HL-60/S4 (cell line): ENCODE measurements around the gene RPL7A.
"Not testable (repeated sequence)": the region's sequence is repeated elsewhere in the genome, so short reads cannot be mapped to it uniquely, and the experiment has no call there.

Source experiments
- in situ Hi-C: fragments of 300-500 bp; cut with MboI; formaldehyde crosslinking; loops from 2 replicates; pipeline ENCODE4 v1.14.3; 2022; ENCODE audit warnings: low sequenced_read_pairs

The RPL7A gene

DNA sequence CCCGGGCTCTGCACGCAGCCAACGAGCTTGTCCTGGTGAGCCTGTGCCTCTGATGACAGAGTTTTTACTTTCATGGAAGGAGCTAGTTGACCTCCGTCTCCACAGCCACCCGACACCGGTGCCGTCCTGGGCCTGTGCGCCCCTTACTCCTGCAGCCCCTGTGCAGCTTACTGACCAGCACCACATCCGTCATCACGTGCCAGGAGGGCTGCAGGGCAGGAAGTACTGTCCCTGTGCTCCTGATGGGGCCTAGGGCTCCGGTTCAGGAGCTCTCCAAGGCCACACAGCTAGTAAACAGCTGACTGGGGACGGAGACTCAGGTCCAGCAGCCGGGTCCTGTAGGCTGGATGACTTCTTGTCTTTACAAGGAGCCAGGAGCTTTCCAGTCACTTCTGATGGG, 38.3 kb downstream of the RPL7A start:
- in situ Hi-C loops = no loop called here

DNA sequence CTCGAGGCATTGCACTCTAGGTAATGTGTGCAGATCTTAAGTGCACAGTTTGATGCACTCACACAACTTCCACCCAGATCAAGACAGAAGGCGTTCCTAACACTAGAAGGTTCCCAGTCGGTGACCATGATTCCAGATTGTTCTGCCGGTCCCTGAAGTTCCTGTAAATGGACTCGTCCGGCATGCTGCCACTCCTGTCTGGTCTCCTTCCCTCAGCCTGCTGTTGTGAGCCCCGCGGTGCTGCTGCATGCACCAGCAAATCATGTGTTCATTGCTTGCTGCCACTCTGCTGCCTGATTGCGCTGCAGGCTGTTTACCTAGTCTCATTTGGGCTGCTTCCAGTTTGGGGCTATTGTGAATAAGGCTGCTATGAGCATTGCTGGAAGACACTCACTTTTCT, 39.7 kb downstream of the RPL7A start:
- in situ Hi-C loops = no loop called here

GRCh38 chr9:133389025-133389557, 41.1 kb downstream of the RPL7A start:
- in situ Hi-C loops = no loop called here

GRCh38 chr9:133389562-133389961, 41.5 kb downstream of the RPL7A start:
- in situ Hi-C loops = no loop called here

DNA sequence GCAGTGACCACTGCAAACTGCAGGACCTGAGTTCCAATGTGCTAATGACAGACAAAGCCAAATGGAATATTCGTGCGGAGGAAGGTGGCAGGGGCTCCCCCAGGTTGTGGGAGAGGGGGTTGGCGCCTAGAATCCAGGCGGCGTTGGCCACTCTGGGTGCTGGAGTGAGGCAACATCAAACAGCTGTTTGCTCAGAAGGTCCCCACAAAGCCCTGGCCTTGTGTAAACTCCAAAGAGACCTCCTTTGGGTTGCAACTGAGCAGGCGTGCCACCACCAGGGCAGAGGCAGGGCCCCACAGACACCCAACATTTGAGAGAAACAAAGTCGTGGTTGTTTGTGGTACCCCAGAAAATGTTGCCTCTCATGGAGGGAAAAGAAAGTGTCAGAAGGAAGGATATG, 42.7 kb downstream of the RPL7A start:
- in situ Hi-C loops = no loop called here

DNA sequence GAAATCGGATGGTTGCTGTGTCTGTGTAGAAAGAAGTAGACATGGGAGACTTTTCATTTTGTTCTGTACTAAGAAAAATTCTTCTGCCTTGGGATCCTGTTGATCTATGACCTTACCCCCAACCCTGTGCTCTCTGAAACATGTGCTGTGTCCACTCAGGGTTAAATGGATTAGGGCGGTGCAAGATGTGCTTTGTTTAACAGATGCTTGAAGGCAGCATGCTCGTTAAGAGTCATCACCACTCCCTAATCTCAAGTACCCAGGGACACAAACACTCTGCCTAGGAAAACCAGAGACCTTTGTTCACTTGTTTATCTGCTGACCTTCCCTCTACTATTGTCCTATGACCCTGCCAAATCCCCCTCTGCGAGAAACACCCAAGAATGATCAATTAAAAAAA, 43.4 kb downstream of the RPL7A start:
- in situ Hi-C loops = not testable (repeated sequence)

DNA sequence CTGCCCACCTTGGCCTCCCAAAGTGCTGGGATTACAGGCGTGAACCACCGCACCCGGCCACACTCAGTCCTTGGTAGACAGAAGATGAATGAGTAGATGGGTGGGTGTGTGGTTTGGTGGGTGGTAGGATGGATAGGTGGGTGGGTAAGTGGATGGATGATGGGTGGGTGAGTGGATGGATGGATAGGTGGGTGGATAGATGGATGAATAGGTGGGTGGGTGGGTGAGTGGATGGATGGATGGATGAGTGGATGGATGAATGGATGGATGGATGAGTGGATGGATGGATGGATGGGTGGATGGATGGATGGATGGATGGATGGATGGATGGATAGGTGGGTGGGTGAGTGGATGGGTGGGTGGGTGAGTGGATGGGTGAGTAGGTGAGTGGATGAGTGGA, 44.3 kb downstream of the RPL7A start:
- in situ Hi-C loops = not testable (repeated sequence)

GRCh38 chr9:133393399-133393798, 45.4 kb downstream of the RPL7A start:
- in situ Hi-C loops = no loop called here

DNA sequence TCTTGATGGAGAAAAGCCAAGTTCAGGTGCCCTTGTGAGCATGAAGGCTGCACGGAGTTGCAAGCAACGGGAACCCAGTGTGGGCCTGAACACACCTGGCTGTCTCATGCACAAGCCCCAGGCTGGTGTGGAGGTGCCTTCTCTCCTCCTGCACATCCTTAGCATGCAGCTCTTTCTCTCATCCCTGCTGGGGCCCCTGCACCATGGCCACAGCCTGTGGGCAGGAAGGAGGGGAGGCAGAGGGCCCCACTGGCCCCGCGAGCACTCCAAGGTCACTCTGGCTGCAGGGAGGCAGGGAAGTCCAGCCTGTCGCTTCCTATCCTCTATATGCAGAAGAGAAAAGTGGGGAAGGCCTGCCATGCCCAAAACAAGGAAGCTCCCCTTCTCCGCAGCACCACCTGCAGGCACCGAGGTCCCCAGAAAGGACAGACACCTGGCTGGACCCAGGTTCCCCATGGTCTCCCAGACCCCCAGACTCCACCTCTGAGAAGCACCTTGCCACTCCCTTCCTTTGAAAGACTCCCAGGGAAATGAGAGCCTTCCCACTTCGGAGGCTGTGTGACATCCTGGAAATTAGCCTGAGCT, 46.8 kb downstream of the RPL7A start:
- in situ Hi-C loops = no loop called here

DNA sequence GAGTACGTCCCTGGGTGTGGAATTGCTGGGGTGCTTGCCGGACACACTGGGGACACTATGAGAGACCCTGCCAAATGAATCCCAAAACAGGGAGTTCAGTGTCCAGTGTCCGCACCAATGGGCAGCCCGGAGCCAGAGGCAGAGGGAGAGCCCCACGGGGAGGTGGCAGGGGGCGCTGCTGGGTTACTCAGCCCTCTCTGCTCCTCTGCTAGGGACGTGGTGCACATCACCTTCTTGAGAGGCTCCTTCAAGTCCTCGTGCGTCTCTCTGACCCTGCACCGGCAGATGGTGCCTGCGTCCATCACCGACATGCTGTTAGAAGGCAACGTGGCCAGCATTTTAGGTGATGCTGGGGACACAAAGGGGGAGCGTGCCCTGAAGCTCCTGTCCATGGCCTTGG, 48.9 kb downstream of the RPL7A start:
- in situ Hi-C loops = no loop called here

- in situ Hi-C loops = no loop called here
These were observed 49.4 kb downstream of the RPL7A start for GRCh38 chr9:133397370-133397769.

DNA sequence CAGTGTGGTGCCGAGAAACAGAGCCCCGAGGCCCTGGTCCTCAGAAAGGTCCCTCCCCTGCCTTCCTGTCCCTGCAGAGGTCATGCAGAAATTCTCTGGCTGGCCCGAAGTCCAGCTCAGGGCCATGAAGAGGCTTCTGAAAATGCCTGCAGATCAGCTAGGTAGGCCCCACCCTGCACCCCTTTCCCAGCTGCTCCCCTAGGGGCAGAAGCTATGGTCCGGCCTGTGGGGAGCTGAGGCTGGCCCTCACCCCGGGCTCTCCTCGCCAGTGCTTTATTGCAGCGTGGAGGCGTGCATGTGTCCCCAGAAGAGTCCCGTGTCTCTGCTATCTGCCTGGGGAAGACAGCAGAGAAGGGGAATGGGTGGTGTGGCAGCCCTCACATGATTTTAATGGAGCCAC, 49.9 kb downstream of the RPL7A start:
- in situ Hi-C loops = no loop called here

DNA sequence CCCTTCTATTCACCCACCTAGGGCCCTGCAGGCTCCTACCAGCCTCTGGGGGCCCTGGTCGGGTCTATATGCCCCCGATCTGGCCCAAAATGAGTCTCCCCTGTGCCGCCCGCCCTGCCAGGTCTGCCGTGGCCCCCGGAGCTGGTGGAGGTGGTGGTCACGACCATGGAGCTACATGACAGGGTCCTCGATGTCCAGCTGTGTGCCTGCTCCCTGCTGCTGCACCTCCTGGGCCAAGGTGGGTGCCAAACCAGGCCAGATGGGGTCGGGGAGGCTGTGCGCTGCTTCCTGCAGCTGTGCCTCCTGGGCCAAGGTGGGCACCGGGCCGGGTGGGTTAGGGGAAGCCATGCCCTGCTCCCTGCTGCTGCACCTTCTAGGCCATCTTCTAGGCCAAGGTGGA, 52.3 kb downstream of the RPL7A start:
- in situ Hi-C loops = no loop called here
